CD4-positive, alpha-beta T cell (primary cell): ENCODE measurements around the gene MLXIPL. TPM values are rescaled to one million over a fixed set of nuclear protein-coding genes. Genes with fewer than 3 reads are reported as not detected.

Source experiments
- ATAC-seq: fragments of 200-7000 bp; cut with Tn5 transposase; one replicate; pipeline ENCODE4 v1.10.0; 2022; ENCODE audit warnings: mild to moderate bottlenecking; ENCODE audit not compliant: poor library complexity
- CTCF ChIA-PET: fragments of 350-600 bp; sonication (Branson Sonifier 250); formaldehyde crosslinking; loops from one replicate; lab custom pipeline; 2021; ENCODE audit warnings: antibody characterized with exemption, inconsistent platforms; lab: Charles Lee
- POLR2A ChIA-PET: fragments of 350-600 bp; sonication (Branson Sonifier 250); formaldehyde crosslinking; loops from one replicate; lab custom pipeline; 2021; ENCODE audit warnings: antibody characterized with exemption, inconsistent platforms; lab: Charles Lee
- DNase-seq, 14 experiments: peaks; one replicate each; pipeline ENCODE4 v3.0.0-alpha.2; 2013 to 2020; ENCODE audit warnings: mixed read lengths in 2 of 14
- H3K27ac ChIP-seq, 2 donors: one replicate each; pipeline versions ENCODE4 v1.5.1 to v1.7.0; 2013; ENCODE audit warnings: low read length in 2 of 2, low read depth in 1 of 2, mild to moderate bottlenecking in 1 of 2
- H3K27me3 ChIP-seq, 2 experiments: 1 replicate in 1 of 2; 2 replicates in 1 of 2; pipeline versions ENCODE4 v1.6.1 to v1.7.0; 2013; ENCODE audit warnings: low read length in 2 of 2, control low read depth in 1 of 2, mild to moderate bottlenecking in 1 of 2, moderate library complexity in 1 of 2; ENCODE audit not compliant: insufficient read depth in 2 of 2, control insufficient read depth in 1 of 2
- H3K36me3 ChIP-seq: one replicate; pipeline ENCODE4 v1.6.1; 2013; ENCODE audit warnings: low read length, control low read depth; ENCODE audit not compliant: insufficient read depth
- H3K4me1 ChIP-seq: one replicate; pipeline ENCODE4 v1.6.1; 2013; ENCODE audit warnings: low read length, control low read depth; ENCODE audit not compliant: insufficient read depth
- H3K4me3 ChIP-seq: one replicate; pipeline ENCODE4 v1.5.1; 2013; ENCODE audit warnings: mild to moderate bottlenecking, low read length, moderate library complexity
- H3K9me3 ChIP-seq, 2 experiments: 1 replicate in 1 of 2; 2 replicates in 1 of 2; pipeline versions ENCODE4 v1.6.1 to v1.7.0; 2013; ENCODE audit warnings: low read length in 2 of 2, mild to moderate bottlenecking in 2 of 2, control low read depth in 1 of 2, moderate library complexity in 1 of 2; ENCODE audit not compliant: control insufficient read depth in 1 of 2, insufficient read depth in 1 of 2
- H3K27ac Mint-ChIP-seq: one replicate; pipeline ENCODE4 v1.8.0; 2020; ENCODE audit warnings: mixed read lengths
- H3K27me3 Mint-ChIP-seq: one replicate; pipeline ENCODE4 v1.8.0; 2021; ENCODE audit warnings: mixed read lengths
- H3K36me3 Mint-ChIP-seq: one replicate; pipeline ENCODE4 v1.8.0; 2021; ENCODE audit warnings: low read depth, mixed read lengths
- H3K4me1 Mint-ChIP-seq: one replicate; pipeline ENCODE4 v1.8.0; 2021; ENCODE audit warnings: low read depth, mixed read lengths
- H3K4me3 Mint-ChIP-seq: one replicate; pipeline ENCODE4 v1.8.0; 2020; ENCODE audit warnings: mild to moderate bottlenecking, mixed read lengths
- H3K9me3 Mint-ChIP-seq: one replicate; pipeline ENCODE4 v1.8.0; 2020; ENCODE audit warnings: mixed read lengths
- CTCF ChIP-seq: fragments of 200-600 bp; IDR thresholded peaks from one replicate; pipeline ENCODE4 v1.8.0; 2022; ENCODE audit warnings: antibody characterized with exemption, mild to moderate bottlenecking
- intact Hi-C, 2 experiments: fragments of 100-400 bp; cut with DNase I in 1 of 2; cut with micrococcal nuclease in 1 of 2; formaldehyde crosslinking; loops; one replicate each; pipeline versions ENCODE4 v1.15.1 to v1.9.0; 2023 to 2025; cut with DNase I, micrococcal nuclease
- total RNA-seq, 174 experiments: library from RNA in 2 of 174; stranded (reverse) in 2 of 174; gene quantifications; one replicate each; pipeline ENCODE4 v1.2.3 and lab custom pipeline; 2021 to 2026

The MLXIPL gene
- total RNA-seq, 2 experiments from 2014 or later = not detected

GRCh38 chr7:73549176-73549575 is 75.1 kb downstream of the MLXIPL start:
- H3K4me1 ChIP-seq = peaks cover 22% of the 10 kb centered on the region
- H3K27me3 ChIP-seq = no peaks in the 10 kb centered on the region
- CTCF ChIA-PET = no interaction called here
- no peak for DNase-seq
- Mint-ChIP-seq H3K27ac (peak overlapping the region; percentile 58), H3K27me3 (no peaks in the 10 kb centered on the region), H3K4me1 (peaks cover 36% of the 10 kb centered on the region), H3K36me3 (peaks cover 74% of the 10 kb centered on the region), H3K4me3 (peak overlapping the region; percentile 20), H3K9me3 (no peaks in the 10 kb centered on the region)
- intact Hi-C loops = no loop called here
- H3K9me3 ChIP-seq = no peaks in the 10 kb centered on the region
- ATAC-seq = no peak
- H3K4me3 ChIP-seq = no peak overlapping the region
- H3K27ac ChIP-seq = no peak overlapping the region
- peaks cover 50% of the 10 kb centered on the region for H3K36me3 ChIP-seq
- TF ChIP-seq CTCF = no peak
- POLR2A ChIA-PET = interaction anchor here (1.0 kb wide), 1 partner anchor 26 kb away, joined by 5 read pairs; no protein-coding TSS in a partner anchor

- ChIA-PET CTCF (no interaction called here), POLR2A (interaction anchor here (1.0 to 1.8 kb wide), 3 partner anchors 9 to 29 kb away, joined by 3 to 9 read pairs (median 8); partner anchors contain the start of genes BAZ1B and BCL7B)
- ATAC-seq (no peak), DNase-seq (no peak)
- Histone ChIP-seq H3K4me3 (no peak overlapping the region), H3K27me3 (no peaks in the 10 kb centered on the region), H3K4me1 (peaks cover 18% of the 10 kb centered on the region), H3K27ac (no peak overlapping the region), H3K36me3 (peaks cover 53% of the 10 kb centered on the region), H3K9me3 (no peaks in the 10 kb centered on the region)
- Mint-ChIP-seq H3K36me3 (peaks cover 77% of the 10 kb centered on the region), H3K9me3 (no peaks in the 10 kb centered on the region), H3K27me3 (no peaks in the 10 kb centered on the region), H3K4me1 (peaks cover 30% of the 10 kb centered on the region), H3K4me3 (no peak overlapping the region), H3K27ac (no peak overlapping the region)
- intact Hi-C loops = no loop called here
- TF ChIP-seq CTCF = no peak
Measured at GRCh38 chr7:73547841-73548240, 76.5 kb downstream of the MLXIPL start.

GRCh38 chr7:73544678-73545077 is 79.6 kb downstream of the MLXIPL start:
- Histone ChIP-seq H3K4me3 (no peak overlapping the region), H3K27me3 (no peaks in the 10 kb centered on the region), H3K4me1 (peaks cover 14% of the 10 kb centered on the region), H3K9me3 (no peaks in the 10 kb centered on the region), H3K36me3 (peaks cover 58% of the 10 kb centered on the region), H3K27ac (no peak overlapping the region)
- Mint-ChIP-seq H3K27me3 (no peaks in the 10 kb centered on the region), H3K36me3 (peaks cover 85% of the 10 kb centered on the region), H3K27ac (no peak overlapping the region), H3K4me3 (no peak overlapping the region), H3K9me3 (no peaks in the 10 kb centered on the region), H3K4me1 (peaks cover 29% of the 10 kb centered on the region)
- intact Hi-C loops = no loop called here
- ChIA-PET CTCF (no interaction called here), POLR2A (no interaction called here)
- ATAC-seq (no peak), DNase-seq (no peak)
- no peak for TF ChIP-seq CTCF

Other genes with a start within 250 kb of the MLXIPL start
- not detected for gene FZD9, start 190.7 kb downstream of the MLXIPL start, total RNA-seq
- gene BAZ1B, start 102.2 kb downstream of the MLXIPL start, total RNA-seq = 10 to 100 TPM; 32.8 to 35.5 TPM
- gene BCL7B, start 66.8 kb downstream of the MLXIPL start, total RNA-seq = 100 to 1,000 TPM; 102 TPM
- 10 to 100 TPM; 25.2 to 27.2 TPM for gene TBL2, start 45.9 kb downstream of the MLXIPL start, total RNA-seq
- under 1 TPM; 0.81 to 0.96 TPM for gene VPS37D, start 43.3 kb upstream of the MLXIPL start, total RNA-seq
- 10 to 100 TPM; 14.0 to 14.4 TPM for gene DNAJC30, start 58.9 kb upstream of the MLXIPL start, total RNA-seq
- 100 to 1,000 TPM in 1 of 2 experiments, 10 to 100 TPM in 1; 96.1 to 103 TPM for gene BUD23, start 59.1 kb upstream of the MLXIPL start, total RNA-seq
- gene STX1A, start 95.1 kb upstream of the MLXIPL start, total RNA-seq = 10 to 100 TPM; 15.5 to 20.7 TPM
- gene ABHD11, start 114.3 kb upstream of the MLXIPL start, total RNA-seq = 10 to 100 TPM in 1 of 2 experiments, 1 to 10 TPM in 1; 8.5 to 11.5 TPM
- not detected for gene CLDN3, start 145.7 kb upstream of the MLXIPL start, total RNA-seq
- gene CLDN4, start 206.5 kb upstream of the MLXIPL start, total RNA-seq = under 1 TPM; 0.05 to 0.14 TPM
- gene METTL27, start 218.0 kb upstream of the MLXIPL start, total RNA-seq = 1 to 10 TPM; 1.6 to 2.1 TPM
- gene TMEM270, start 236.6 kb upstream of the MLXIPL start, total RNA-seq = not detected